OCI-LY7 (cell line): ENCODE results near the gene COQ8B. TPM values are rescaled to one million over a fixed set of nuclear protein-coding genes. Genes with fewer than 3 reads are reported as not detected.

ENCODE experiments used
- BruUV-seq: library from RNA; stranded (reverse); fragments of 400-500 nt; replicated peaks from 2 replicates; lab custom pipeline; 2021; lab: Mats Ljungman, UMichigan
- CTCF ChIA-PET: fragments of 300-600 bp; sonication (Branson Sonifier 250); formaldehyde crosslinking; loops from one replicate; lab custom pipeline; 2022; ENCODE audit warnings: antibody characterized with exemption; ENCODE audit not compliant: unreplicated experiment; lab: Charles Lee
- POLR2A ChIA-PET: fragments of 300-600 bp; sonication (Branson Sonifier 250); formaldehyde crosslinking; loops from one replicate; lab custom pipeline; 2022; ENCODE audit warnings: antibody characterized with exemption; lab: Charles Lee
- DNase-seq: peaks from one replicate; pipeline ENCODE4 v3.0.0-alpha.2; 2015; ENCODE audit warnings: low spot score
- H2AFZ ChIP-seq: fragments of 200-600 bp; sonication (generic), shearing (Covaris generic); 2 replicates; pipeline ENCODE4 v1.6.1; 2014; ENCODE audit warnings: mild to moderate bottlenecking, antibody characterized with exemption, low read length, moderate library complexity
- H3K27ac ChIP-seq: fragments of 200-600 bp; sonication (generic); 2 replicates; pipeline ENCODE4 v1.5.1; 2014; ENCODE audit warnings: mixed run types, low read depth, mild to moderate bottlenecking, moderate library complexity, low read length, inconsistent platforms; ENCODE audit not compliant: poor library complexity, severe bottlenecking
- H3K36me3 ChIP-seq: fragments of 200-600 bp; sonication (generic); 2 replicates; pipeline ENCODE4 v1.6.1; 2014; ENCODE audit warnings: mild to moderate bottlenecking, antibody characterized with exemption, low read length, moderate library complexity, mixed read lengths; ENCODE audit not compliant: insufficient read depth
- H3K4me1 ChIP-seq: fragments of 200-600 bp; sonication (generic); 2 replicates; pipeline ENCODE4 v1.5.1; 2014; ENCODE audit warnings: mild to moderate bottlenecking, low read length; ENCODE audit not compliant: insufficient read depth, poor library complexity, severe bottlenecking
- H3K4me2 ChIP-seq: fragments of 200-600 bp; sonication (generic); 2 replicates; pipeline ENCODE4 v1.6.1; 2014; ENCODE audit warnings: mild to moderate bottlenecking, low read length
- H3K4me3 ChIP-seq: fragments of 200-600 bp; sonication (generic); 2 replicates; pipeline ENCODE4 v1.5.1; 2014; ENCODE audit warnings: mild to moderate bottlenecking, low read depth, low read length; ENCODE audit not compliant: poor library complexity, severe bottlenecking
- H3K79me2 ChIP-seq: fragments of 200-600 bp; sonication (generic); 2 replicates; pipeline ENCODE4 v1.6.1; 2016; ENCODE audit warnings: low read depth, mild to moderate bottlenecking, low read length, moderate library complexity, mixed read lengths; ENCODE audit not compliant: insufficient read depth
- H3K9me2 ChIP-seq: fragments of 200-600 bp; sonication (generic); 2 replicates; pipeline ENCODE4 v1.6.1; 2016; ENCODE audit warnings: mild to moderate bottlenecking, low read length, mixed read lengths; ENCODE audit not compliant: insufficient read depth
- H3K9me3 ChIP-seq: fragments of 200-600 bp; sonication (generic); 2 replicates; pipeline ENCODE4 v1.6.1; 2014; ENCODE audit warnings: mild to moderate bottlenecking, mixed run types, low read length, mixed read lengths
- H4K20me1 ChIP-seq: fragments of 200-600 bp; sonication (generic); 2 replicates; pipeline ENCODE4 v1.6.1; 2014; ENCODE audit warnings: mild to moderate bottlenecking, antibody characterized with exemption, low read length, moderate library complexity, mixed read lengths; ENCODE audit not compliant: insufficient read depth
- CTCF ChIP-seq: fragments of 200-600 bp; sonication (generic); conservative IDR thresholded peaks from 2 replicates; pipeline ENCODE4 v1.5.1; 2014; ENCODE audit warnings: mild to moderate bottlenecking, antibody characterized with exemption, low read length, moderate library complexity, mixed read lengths
- EZH2phosphoT487 ChIP-seq: fragments of 200-600 bp; sonication (generic); IDR thresholded peaks from 2 replicates; pipeline ENCODE4 v1.6.1; 2018; ENCODE audit warnings: low read depth, borderline replicate concordance, mild to moderate bottlenecking, mixed run types, antibody characterized with exemption, low read length, moderate library complexity, mixed read lengths
- intact Hi-C: fragments of 100-400 bp; cut with micrococcal nuclease; formaldehyde crosslinking; loops from one replicate; pipeline ENCODE4 v1.10.0; 2022; ENCODE audit not compliant: unreplicated experiment
- total RNA-seq, 2 experiments: library from RNA; depleted of rRNA in 1 of 2; stranded (reverse); fragments of >200 nt in 1 of 2; shearing (Covaris generic) in 1 of 2; gene quantifications; 2 replicates each; pipeline ENCODE4 v1.2.3, GENCODE V29; 2014 to 2022

COQ8B gene
- total RNA-seq, 2 experiments from 2014 or later, result 34.6 to 34.9 TPM

GRCh38 chr19:40707615-40708014 is 9.1 kb downstream of the COQ8B start:
- Histone ChIP-seq H3K4me1 (no peaks in the 10 kb centered on the region), H4K20me1 (no peaks in the 10 kb centered on the region), H3K79me2 (no peaks in the 10 kb centered on the region), H3K27ac (no peak overlapping the region), H3K4me2 (no peak overlapping the region), H3K9me2 (no peaks in the 10 kb centered on the region), H2AFZ (no peak overlapping the region), H3K36me3 (peaks cover 52% of the 10 kb centered on the region), H3K4me3 (no peak overlapping the region), H3K9me3 (no peaks in the 10 kb centered on the region)
- DNase-seq, result no peak
- no TSS peak for BruUV-seq
- intact Hi-C loops, result no loop called here
- ChIA-PET CTCF (no interaction called here), POLR2A (no interaction called here)
- TF ChIP-seq EZH2phosphoT487, result no peak
- no peak for TF ChIP-seq CTCF

GRCh38 chr19:40705950-40706619 is 10.6 kb downstream of the COQ8B start:
- CTCF ChIA-PET, result no interaction called here
- no peaks in the 10 kb centered on the region for H3K79me2 ChIP-seq

More at GRCh38 chr19:40705950-40706619, 10.6 kb downstream of the COQ8B start:
- no peak for TF ChIP-seq CTCF
- no peak for TF ChIP-seq EZH2phosphoT487
- intact Hi-C loops, result no loop called here
- H2AFZ ChIP-seq, result no peak overlapping the region
- no peaks in the 10 kb centered on the region for H4K20me1 ChIP-seq
- H3K9me2 ChIP-seq, result no peaks in the 10 kb centered on the region
- no TSS peak for BruUV-seq
- H3K4me2 ChIP-seq, result no peak overlapping the region
- no peak for DNase-seq
- no peak overlapping the region for H3K4me3 ChIP-seq
- POLR2A ChIA-PET, result no interaction called here
- no peak overlapping the region for H3K27ac ChIP-seq
- H3K9me3 ChIP-seq, result no peaks in the 10 kb centered on the region
- H3K36me3 ChIP-seq, result peaks cover 54% of the 10 kb centered on the region
- no peaks in the 10 kb centered on the region for H3K4me1 ChIP-seq
